ENCODE measurements around the gene CLTA.
A peak's percentile ranks its signal among the peaks of the same experiment; 100 is the strongest.

The CLTA gene

GRCh38 chr9:36188212-36188611 is 2.5 kb upstream of the CLTA start:
- no peak for DNase-seq

GRCh38 chr9:36189976-36190375 is 745 bp upstream of the CLTA start:
- no peak for DNase-seq

- DNase-seq: peak in 7 of 58 donors; percentile 9 to 59 (median 32)
Observed at GRCh38 chr9:36191290-36191645, 547 bp downstream of the CLTA start.

GRCh38 chr9:36191686-36192085 is 965 bp downstream of the CLTA start:
- DNase-seq: no peak

- no peak for DNase-seq
Observed at GRCh38 chr9:36192196-36192595, 1.5 kb downstream of the CLTA start.

- DNase-seq: no peak
Observed at GRCh38 chr9:36193023-36193422, 2.3 kb downstream of the CLTA start.

- DNase-seq: no peak
Observed at GRCh38 chr9:36194326-36195000, 3.7 kb downstream of the CLTA start.

GRCh38 chr9:36204906-36205547 is 14.3 kb downstream of the CLTA start:
- DNase-seq: peak in 3 of 58 donors; percentile 15 to 23 (median 16)

GRCh38 chr9:36207016-36207415 is 16.3 kb downstream of the CLTA start:
- peak in 29 of 58 donors; percentile 12 to 72 (median 40) for DNase-seq

- no peak for DNase-seq
Observed at GRCh38 chr9:36207546-36208012, 16.9 kb downstream of the CLTA start.

GRCh38 chr9:36208521-36209253 is 18.0 kb downstream of the CLTA start:
- DNase-seq: peak in 4 of 58 donors; percentile 7 to 11 (median 9)

- DNase-seq: no peak
Observed at GRCh38 chr9:36210722-36211121, 20.0 kb downstream of the CLTA start.

GRCh38 chr9:36211510-36211909 is 20.8 kb downstream of the CLTA start:
- DNase-seq: peak in 1 of 58 donors; percentile 7

GRCh38 chr9:36213387-36213786 is 22.7 kb downstream of the CLTA start:
- DNase-seq: no peak

GRCh38 chr9:36213989-36214388 is 23.3 kb downstream of the CLTA start:
- no peak for DNase-seq

- no peak for DNase-seq
Observed at GRCh38 chr9:36214571-36214970, 23.9 kb downstream of the CLTA start.

- peak in 3 of 58 donors; percentile 21 to 43 (median 35) for DNase-seq
Observed at GRCh38 chr9:36217256-36217968, 26.7 kb downstream of the CLTA start.

GRCh38 chr9:36218011-36218410 is 27.3 kb downstream of the CLTA start:
- peak in 3 of 58 donors; percentile 13 to 76 (median 30) for DNase-seq

- DNase-seq: peak in 28 of 58 donors; percentile 16 to 76 (median 43)
Observed at GRCh38 chr9:36218411-36218901, 27.7 kb downstream of the CLTA start.

- no peak for DNase-seq
Observed at GRCh38 chr9:36221667-36222066, 30.9 kb downstream of the CLTA start.

GRCh38 chr9:36222449-36222848 is 31.7 kb downstream of the CLTA start:
- no peak for DNase-seq

Measured in anterior cingulate cortex (tissue), 58 donors.